HFFc6 (cell line): ENCODE measurements around the gene UNK. TPM values are rescaled to one million over a fixed set of nuclear protein-coding genes. Genes with fewer than 3 reads are reported as not detected.
A peak's percentile ranks its signal among the peaks of the same experiment; 100 is the strongest.

Experiments used
- DNase-seq: peaks from one replicate; pipeline ENCODE4 v3.0.0-alpha.2; 2018
- H3K27ac Mint-ChIP-seq: 2 replicates; pipeline ENCODE4 v1.8.0; 2020; ENCODE audit warnings: mild to moderate bottlenecking, mixed read lengths
- H3K27me3 Mint-ChIP-seq: 2 replicates; pipeline ENCODE4 v1.8.0; 2021; ENCODE audit warnings: mild to moderate bottlenecking, moderate library complexity, mixed read lengths; ENCODE audit not compliant: insufficient read depth
- H3K36me3 Mint-ChIP-seq: 2 replicates; pipeline ENCODE4 v1.8.0; 2021; ENCODE audit warnings: low read depth, mixed read lengths
- H3K4me1 Mint-ChIP-seq: 2 replicates; pipeline ENCODE4 v1.8.0; 2020; ENCODE audit warnings: low read depth, mixed read lengths
- H3K4me3 Mint-ChIP-seq: 2 replicates; pipeline ENCODE4 v1.8.0; 2020; ENCODE audit warnings: mild to moderate bottlenecking, moderate library complexity, mixed read lengths
- H3K9me3 Mint-ChIP-seq: 2 replicates; pipeline ENCODE4 v1.8.0; 2020; ENCODE audit warnings: mild to moderate bottlenecking, mixed read lengths
- total RNA-seq, 6 experiments: library from RNA; stranded (reverse); fragmentation: NEBNext Ultra II Directional; extraction: Animal tissue kit (Norgen Biotek cat#: 25700); gene quantifications; 2 replicates in 1 of 6; 3 replicates in 5 of 6; pipeline ENCODE4 v1.2.3, GENCODE V29; 2021
- TF ChIP-seq, protein P1 (sequence below): fragments of 200-600 bp; sonication (generic); IDR thresholded peaks from 2 replicates; pipeline ENCODE4 v1.5.0; 2021; ENCODE audit warnings: antibody characterized with exemption, mild to moderate bottlenecking

The UNK gene
- total RNA-seq, 6 experiments from 2014 or later = 12.7 to 18.6 (median 16.2) TPM

- DNase-seq = no peak
- Mint-ChIP-seq H3K36me3 (peaks cover under 1% of the 10 kb centered on the region; the same call in 1 of the 2 replicates), H3K4me3 (no peak overlapping the region), H3K4me1 (peaks cover 14% of the 10 kb centered on the region), H3K27ac (no peak overlapping the region), H3K27me3 (peaks cover 2% of the 10 kb centered on the region), H3K9me3 (no peaks in the 10 kb centered on the region)
- TF ChIP-seq, protein P1, sequence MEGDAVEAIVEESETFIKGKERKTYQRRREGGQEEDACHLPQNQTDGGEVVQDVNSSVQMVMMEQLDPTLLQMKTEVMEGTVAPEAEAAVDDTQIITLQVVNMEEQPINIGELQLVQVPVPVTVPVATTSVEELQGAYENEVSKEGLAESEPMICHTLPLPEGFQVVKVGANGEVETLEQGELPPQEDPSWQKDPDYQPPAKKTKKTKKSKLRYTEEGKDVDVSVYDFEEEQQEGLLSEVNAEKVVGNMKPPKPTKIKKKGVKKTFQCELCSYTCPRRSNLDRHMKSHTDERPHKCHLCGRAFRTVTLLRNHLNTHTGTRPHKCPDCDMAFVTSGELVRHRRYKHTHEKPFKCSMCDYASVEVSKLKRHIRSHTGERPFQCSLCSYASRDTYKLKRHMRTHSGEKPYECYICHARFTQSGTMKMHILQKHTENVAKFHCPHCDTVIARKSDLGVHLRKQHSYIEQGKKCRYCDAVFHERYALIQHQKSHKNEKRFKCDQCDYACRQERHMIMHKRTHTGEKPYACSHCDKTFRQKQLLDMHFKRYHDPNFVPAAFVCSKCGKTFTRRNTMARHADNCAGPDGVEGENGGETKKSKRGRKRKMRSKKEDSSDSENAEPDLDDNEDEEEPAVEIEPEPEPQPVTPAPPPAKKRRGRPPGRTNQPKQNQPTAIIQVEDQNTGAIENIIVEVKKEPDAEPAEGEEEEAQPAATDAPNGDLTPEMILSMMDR = no peak
Observed at GRCh38 chr17:75813081-75814020, 28.7 kb downstream of the UNK start.

DNA sequence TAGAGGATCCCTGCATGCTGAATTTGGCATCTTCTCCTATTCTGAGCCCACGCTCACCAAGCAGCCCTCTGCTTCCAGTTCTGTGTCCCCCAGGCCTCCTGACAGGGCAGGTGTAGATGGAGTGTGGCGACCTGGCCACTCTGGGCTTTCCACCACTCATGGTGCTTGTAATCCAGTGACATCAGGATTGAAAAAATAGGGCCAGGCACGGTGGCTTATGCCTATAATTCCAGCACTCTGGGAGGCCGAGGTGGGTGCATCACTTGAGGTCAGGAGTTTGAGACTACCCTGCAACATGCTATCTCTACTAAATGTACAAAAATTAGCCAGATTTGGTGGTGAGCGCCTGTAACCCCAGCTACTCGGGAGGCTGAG is 29.4 kb downstream of the UNK start:
- H3K4me1 Mint-ChIP-seq = peaks cover 14% of the 10 kb centered on the region
- TF ChIP-seq, protein P1 = no peak
- peaks cover 7% of the 10 kb centered on the region for H3K36me3 Mint-ChIP-seq
- no peak overlapping the region for H3K4me3 Mint-ChIP-seq
- H3K27ac Mint-ChIP-seq = no peak overlapping the region
- H3K27me3 Mint-ChIP-seq = peaks cover 2% of the 10 kb centered on the region
- no peak for DNase-seq
- no peaks in the 10 kb centered on the region for H3K9me3 Mint-ChIP-seq

DNA sequence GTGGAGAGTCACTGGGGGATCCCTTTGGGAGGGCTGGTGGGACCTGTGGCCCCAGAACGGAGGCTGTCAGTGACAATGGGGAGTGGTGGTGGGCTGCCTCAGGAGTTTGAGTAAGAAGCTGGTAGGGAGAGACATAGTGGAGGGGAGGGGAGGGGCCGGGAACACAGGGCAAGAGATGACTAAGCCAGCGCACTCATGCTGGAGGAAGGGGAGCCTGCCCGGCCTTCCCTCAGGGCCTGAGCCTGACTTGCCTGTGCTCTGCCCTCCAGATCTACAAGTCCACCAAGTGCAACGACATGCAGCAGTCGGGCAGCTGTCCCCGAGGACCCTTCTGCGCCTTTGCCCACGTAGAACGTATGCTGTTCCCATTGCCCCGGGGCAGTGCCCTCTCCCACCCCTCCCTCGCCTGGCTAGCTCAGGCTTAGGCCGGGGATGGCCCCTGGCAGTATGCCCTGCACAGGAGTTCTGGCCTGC is 30.3 kb downstream of the UNK start:
- peak overlapping the region; percentile 82 for H3K27ac Mint-ChIP-seq
- H3K27me3 Mint-ChIP-seq = peaks cover 3% of the 10 kb centered on the region
- TF ChIP-seq, protein P1 = no peak
- peaks cover 11% of the 10 kb centered on the region for H3K36me3 Mint-ChIP-seq
- peaks cover 14% of the 10 kb centered on the region for H3K4me1 Mint-ChIP-seq
- no peaks in the 10 kb centered on the region for H3K9me3 Mint-ChIP-seq
- no peak overlapping the region for H3K4me3 Mint-ChIP-seq
- peak; percentile 66 for DNase-seq

- TF ChIP-seq, protein P1 = no peak
- Mint-ChIP-seq H3K4me1 (peaks cover 14% of the 10 kb centered on the region), H3K27me3 (peaks cover 3% of the 10 kb centered on the region), H3K4me3 (no peak overlapping the region), H3K9me3 (no peaks in the 10 kb centered on the region), H3K36me3 (peaks cover 11% of the 10 kb centered on the region), H3K27ac (peak overlapping the region; percentile 82)
- no peak for DNase-seq
Observed at GRCh38 chr17:75815399-75815798, 30.8 kb downstream of the UNK start.

- peaks cover 14% of the 10 kb centered on the region for H3K4me1 Mint-ChIP-seq
- no peak overlapping the region for H3K27ac Mint-ChIP-seq
- H3K9me3 Mint-ChIP-seq = no peaks in the 10 kb centered on the region
- H3K36me3 Mint-ChIP-seq = peaks cover 11% of the 10 kb centered on the region
- no peak overlapping the region for H3K4me3 Mint-ChIP-seq
- no peak for DNase-seq
- peaks cover 3% of the 10 kb centered on the region for H3K27me3 Mint-ChIP-seq
- TF ChIP-seq, protein P1 = no peak
Observed at GRCh38 chr17:75816693-75817092, 32.1 kb downstream of the UNK start.
